Adrenal gland (tissue), 12 donors: ENCODE results near the gene TSKU. TPM values are rescaled to one million over a fixed set of nuclear protein-coding genes. Genes with fewer than 3 reads are reported as not detected.

Experiments used
- DNase-seq, 7 donors: peaks; one replicate each; pipeline ENCODE4 v3.0.0-alpha.2; 2019 to 2020
- H3K27ac ChIP-seq, 5 donors: fragments of 200-600 bp; sonication (generic) in 4 of 5; 1 replicate in 3 of 5; 2 replicates in 2 of 5; pipeline versions ENCODE4 v1.5.1 to v1.8.0; 2016 to 2020; ENCODE audit warnings: mild to moderate bottlenecking in 1 of 5
- H3K27me3 ChIP-seq: fragments of 200-600 bp; 2 replicates; pipeline ENCODE4 v1.8.0; 2021
- H3K36me3 ChIP-seq, 2 donors: fragments of 200-600 bp; replicated peaks in 1 of 2; 1 replicate in 1 of 2; 2 replicates in 1 of 2; pipeline versions ENCODE4 v1.5.1 to v1.8.0; 2018 to 2022
- H3K4me1 ChIP-seq, 2 donors: fragments of 200-600 bp; replicated peaks in 1 of 2; 1 replicate in 1 of 2; 2 replicates in 1 of 2; pipeline versions ENCODE4 v1.5.1 to v1.8.0; 2018 to 2021
- H3K4me3 ChIP-seq, 4 donors: fragments of 200-600 bp; sonication (generic) in 3 of 4; one replicate each; pipeline ENCODE4 v1.5.1; 2016 to 2018
- H3K9me3 ChIP-seq, 3 donors: fragments of 200-600 bp; sonication (generic) in 1 of 3; replicated peaks in 1 of 3; 1 replicate in 2 of 3; 2 replicates in 1 of 3; pipeline versions ENCODE4 v1.5.1 to v1.8.0; 2016 to 2021
- POLR2A ChIP-seq, 2 donors: fragments of 450-650 bp; IDR thresholded peaks; one replicate each; pipeline ENCODE4 v1.6.1; 2017; ENCODE audit warnings: antibody characterized with exemption in 2 of 2, mild to moderate bottlenecking in 2 of 2, moderate library complexity in 1 of 2
- WGBS, 4 donors: extraction: QIAGEN DNeasy Blood & Tissue Kit in 2 of 4; methylation state at CpG; one replicate each; pipeline versions ENCODE4 v1.1.5 to v1.1.7; 2013 to 2017; 5-methylcytosine and 5-hydroxymethylcytosine counted together
- intact Hi-C, 2 donors: fragments of 100-400 bp; cut with DNase I; formaldehyde crosslinking; loops; one replicate each; pipeline versions ENCODE4 v1.14.1 to v1.15.0; 2022 to 2023
- polyA plus RNA-seq, 3 donors: library from polyadenylated mRNA; stranded (reverse); fragments of 200-250 nt in 2 of 3; fragments of 350-450 nt in 1 of 3; fragmentation: Illumina TruSeq in 1 of 3; extraction: RNeasy Lipid Tissue Mini Kit (QIAGEN cat#74804) in 1 of 3; gene quantifications; one replicate each; pipeline ENCODE4 v1.2.3, GENCODE V29; 2013 to 2014
- total RNA-seq, 9 donors: library from RNA; depleted of rRNA in 4 of 9; stranded (reverse); fragments of >200 nt in 4 of 9; fragments of 120-200 nt in 1 of 9; fragmentation: NEBNext Ultra II Directional in 1 of 9; extraction: Animal tissue kit (Norgen Biotek cat#: 25700) in 1 of 9; gene quantifications; one replicate each; pipeline versions ENCODE4 v1.1.0 to v1.2.4, GENCODE V29; 2013 to 2023
- TF ChIP-seq, protein P1 (sequence below), 6 experiments: fragments of 450-650 bp in 4 of 6; fragments of 200-600 bp in 2 of 6; sonication (generic) in 1 of 6; IDR thresholded peaks; 1 replicate in 5 of 6; 2 replicates in 1 of 6; pipeline versions ENCODE4 v1.5.1 to v1.8.0; 2016 to 2021; ENCODE audit warnings: antibody characterized with exemption in 6 of 6, mild to moderate bottlenecking in 2 of 6, moderate library complexity in 1 of 6
- donor health status: healthy with polysubstance abuse.
- donor health status: Bipolar disorder and iron deficiency.
- donor health status: DM: yes; HTN: yes; CAD: no.
- donor health status: DM: no; HTN: no; CAD: no.
- donor health status: DM: no; HTN: no; CAD: no.
- donor health status: DM: yes; HTN: yes; CAD: no.

The TSKU gene
- total and polyA plus RNA-seq, 12 donors = 6.7 to 129 (median 12.7) TPM

- 64 to 81% (median 77%) methylated on average over 2 of the region's 2 CpGs for WGBS, 4 donors
- no peak for TF ChIP-seq POLR2A (IDR thresholded peaks at IDR 0.05)
- TF ChIP-seq, protein P1, sequence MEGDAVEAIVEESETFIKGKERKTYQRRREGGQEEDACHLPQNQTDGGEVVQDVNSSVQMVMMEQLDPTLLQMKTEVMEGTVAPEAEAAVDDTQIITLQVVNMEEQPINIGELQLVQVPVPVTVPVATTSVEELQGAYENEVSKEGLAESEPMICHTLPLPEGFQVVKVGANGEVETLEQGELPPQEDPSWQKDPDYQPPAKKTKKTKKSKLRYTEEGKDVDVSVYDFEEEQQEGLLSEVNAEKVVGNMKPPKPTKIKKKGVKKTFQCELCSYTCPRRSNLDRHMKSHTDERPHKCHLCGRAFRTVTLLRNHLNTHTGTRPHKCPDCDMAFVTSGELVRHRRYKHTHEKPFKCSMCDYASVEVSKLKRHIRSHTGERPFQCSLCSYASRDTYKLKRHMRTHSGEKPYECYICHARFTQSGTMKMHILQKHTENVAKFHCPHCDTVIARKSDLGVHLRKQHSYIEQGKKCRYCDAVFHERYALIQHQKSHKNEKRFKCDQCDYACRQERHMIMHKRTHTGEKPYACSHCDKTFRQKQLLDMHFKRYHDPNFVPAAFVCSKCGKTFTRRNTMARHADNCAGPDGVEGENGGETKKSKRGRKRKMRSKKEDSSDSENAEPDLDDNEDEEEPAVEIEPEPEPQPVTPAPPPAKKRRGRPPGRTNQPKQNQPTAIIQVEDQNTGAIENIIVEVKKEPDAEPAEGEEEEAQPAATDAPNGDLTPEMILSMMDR (IDR thresholded peaks at IDR 0.05) = no peak
- no peak overlapping the region for H3K27ac ChIP-seq
- intact Hi-C loops = loop anchor here in 1 of 2 donors (10.0 kb wide), 1 partner anchor 243 kb away; no protein-coding TSS in a partner anchor
- H3K4me1 ChIP-seq = peaks cover 0 to 10% of the 10 kb centered on the region in 2 donors
- DNase-seq = no peak
- no peak overlapping the region for H3K4me3 ChIP-seq
- H3K9me3 ChIP-seq = no peaks in the 10 kb centered on the region
- H3K36me3 ChIP-seq = no peaks in the 10 kb centered on the region
- no peaks in the 10 kb centered on the region for H3K27me3 ChIP-seq
Measured at GRCh38 chr11:76801736-76802135, 18.6 kb downstream of the TSKU start.

- intact Hi-C loops = loop anchor here in 1 of 2 donors (10.0 kb wide), 1 partner anchor 243 kb away; no protein-coding TSS in a partner anchor
- H3K27ac ChIP-seq = no peak overlapping the region
- no peaks in the 10 kb centered on the region for H3K36me3 ChIP-seq
- peak in 1 of 7 donors; percentile 39 for DNase-seq
- H3K4me1 ChIP-seq = peaks cover 0 to 12% of the 10 kb centered on the region in 2 donors
- H3K4me3 ChIP-seq = no peak overlapping the region
- no peaks in the 10 kb centered on the region for H3K9me3 ChIP-seq
- 82 to 88% (median 84%) methylated on average over 3 of the region's 3 CpGs for WGBS, 4 donors
- no peaks in the 10 kb centered on the region for H3K27me3 ChIP-seq
- no peak for TF ChIP-seq POLR2A (IDR thresholded peaks at IDR 0.05)
- TF ChIP-seq, protein P1 (IDR thresholded peaks at IDR 0.05) = no peak
Measured at GRCh38 chr11:76802151-76802550, 19.0 kb downstream of the TSKU start.

- H3K27ac ChIP-seq = peak overlapping the region in 1 of 5 donors; percentile 30
- H3K4me3 ChIP-seq = no peak overlapping the region
- peaks cover 0 to 14% of the 10 kb centered on the region in 2 donors for H3K4me1 ChIP-seq
- intact Hi-C loops = loop anchor here in 1 of 2 donors (10.0 kb wide), 1 partner anchor 242 kb away; no protein-coding TSS in a partner anchor
- peak in 1 of 7 donors; percentile 44 for DNase-seq
- TF ChIP-seq, protein P1 (IDR thresholded peaks at IDR 0.05) = no peak
- TF ChIP-seq POLR2A (IDR thresholded peaks at IDR 0.05) = no peak
- no peaks in the 10 kb centered on the region for H3K9me3 ChIP-seq
- WGBS, 4 donors = 80 to 83% (median 82%) methylated on average over 4 of the region's 4 CpGs
- H3K36me3 ChIP-seq = no peaks in the 10 kb centered on the region
- H3K27me3 ChIP-seq = no peaks in the 10 kb centered on the region
Measured at GRCh38 chr11:76802621-76803020, 19.5 kb downstream of the TSKU start.

DNA sequence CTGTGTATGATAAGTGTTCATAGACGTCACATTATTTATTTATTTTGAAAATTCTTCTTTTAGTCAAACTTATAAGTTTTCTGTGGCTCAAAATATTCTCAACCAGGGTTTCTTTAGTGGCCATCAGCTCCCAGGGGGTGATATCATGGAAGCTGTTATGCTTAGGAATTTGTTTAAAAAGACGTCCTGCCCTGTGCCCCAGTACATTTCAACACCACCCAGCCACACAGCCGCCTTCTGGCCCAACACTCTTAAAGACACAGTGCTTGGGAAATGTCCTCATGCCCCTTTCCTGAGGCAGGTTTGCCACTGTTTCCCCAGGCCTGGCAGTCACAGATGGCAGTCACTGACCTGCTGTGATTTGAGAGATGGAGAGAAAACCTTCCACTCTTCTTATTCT is 19.9 kb downstream of the TSKU start:
- intact Hi-C loops = loop anchor here in 1 of 2 donors (10.0 kb wide), 1 partner anchor 242 kb away; no protein-coding TSS in a partner anchor
- no peaks in the 10 kb centered on the region for H3K36me3 ChIP-seq
- peak in 1 of 7 donors; percentile 55 for DNase-seq
- peaks cover 0 to 14% of the 10 kb centered on the region in 2 donors for H3K4me1 ChIP-seq
- WGBS, 4 donors = 36 to 70% (median 58%) methylated on average over 3 of the region's 3 CpGs
- peak overlapping the region in 1 of 5 donors; percentile 40 for H3K27ac ChIP-seq
- no peaks in the 10 kb centered on the region for H3K27me3 ChIP-seq
- H3K4me3 ChIP-seq = no peak overlapping the region
- TF ChIP-seq POLR2A (IDR thresholded peaks at IDR 0.05) = no peak
- TF ChIP-seq, protein P1 (IDR thresholded peaks at IDR 0.05) = no peak
- H3K9me3 ChIP-seq = no peaks in the 10 kb centered on the region
